ENCODE results near the gene MSH5.
"Not testable (repeated sequence)": the region's sequence is repeated elsewhere in the genome, so short reads cannot be mapped to it uniquely, and the experiment has no call there.

MSH5 gene

GRCh38 chr6:31806470-31807272 lies 66.9 kb downstream of the MSH5 start, which contains the start of gene LSM2:
TSS of gene LSM2 (minus strand) at chr6:31806966. CDS start at chr6:31806757, 209 bp downstream.
- no peak for TF ChIP-seq CTCF (IDR thresholded peaks at IDR 0.05)
- peak within 1 kb of the TSS; percentile 77 for H3K4me3 ChIP-seq
- peak within 1 kb of the TSS; percentile 85 to 94 for H3K27ac ChIP-seq
- DNase-seq (ENCODE audit: low spot score) = peak; percentile 99

GRCh38 chr6:31808599-31808998 lies 68.8 kb downstream of the MSH5 start:
- not testable (repeated sequence) for H3K27ac ChIP-seq; H3K4me3 ChIP-seq; DNase-seq (ENCODE audit: low spot score)

GRCh38 chr6:31811645-31812044 lies 71.8 kb downstream of the MSH5 start:
- TF ChIP-seq CTCF (IDR thresholded peaks at IDR 0.05) = no peak
- H3K4me3 ChIP-seq = no peak overlapping the region
- DNase-seq (ENCODE audit: low spot score) = no peak
- no peak overlapping the region for H3K27ac ChIP-seq
